Measurements from ENCODE around the gene ITGA4. TPM values are rescaled to one million over a fixed set of nuclear protein-coding genes. Genes with fewer than 3 reads are reported as not detected.
A peak's percentile ranks its signal among the peaks of the same experiment; 100 is the strongest.

ITGA4 gene
- total and polyA plus RNA-seq, 2 experiments from 2014 or later: 0.39 to 0.44 TPM

GRCh38 chr2:181527058-181527457, 69.9 kb downstream of the ITGA4 start:
- Histone ChIP-seq H3K27me3 (no peaks in the 10 kb centered on the region), H3K4me3 (no peak overlapping the region), H3K27ac (no peak overlapping the region), H3K9me3 (ENCODE audit: low read depth) (no peaks in the 10 kb centered on the region), H3K4me1 (ENCODE audit: low read depth) (peaks cover 8% of the 10 kb centered on the region), H3K36me3 (no peaks in the 10 kb centered on the region)
- TF ChIP-seq, protein P1, sequence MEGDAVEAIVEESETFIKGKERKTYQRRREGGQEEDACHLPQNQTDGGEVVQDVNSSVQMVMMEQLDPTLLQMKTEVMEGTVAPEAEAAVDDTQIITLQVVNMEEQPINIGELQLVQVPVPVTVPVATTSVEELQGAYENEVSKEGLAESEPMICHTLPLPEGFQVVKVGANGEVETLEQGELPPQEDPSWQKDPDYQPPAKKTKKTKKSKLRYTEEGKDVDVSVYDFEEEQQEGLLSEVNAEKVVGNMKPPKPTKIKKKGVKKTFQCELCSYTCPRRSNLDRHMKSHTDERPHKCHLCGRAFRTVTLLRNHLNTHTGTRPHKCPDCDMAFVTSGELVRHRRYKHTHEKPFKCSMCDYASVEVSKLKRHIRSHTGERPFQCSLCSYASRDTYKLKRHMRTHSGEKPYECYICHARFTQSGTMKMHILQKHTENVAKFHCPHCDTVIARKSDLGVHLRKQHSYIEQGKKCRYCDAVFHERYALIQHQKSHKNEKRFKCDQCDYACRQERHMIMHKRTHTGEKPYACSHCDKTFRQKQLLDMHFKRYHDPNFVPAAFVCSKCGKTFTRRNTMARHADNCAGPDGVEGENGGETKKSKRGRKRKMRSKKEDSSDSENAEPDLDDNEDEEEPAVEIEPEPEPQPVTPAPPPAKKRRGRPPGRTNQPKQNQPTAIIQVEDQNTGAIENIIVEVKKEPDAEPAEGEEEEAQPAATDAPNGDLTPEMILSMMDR (IDR thresholded peaks at IDR 0.05; ENCODE audit: low read depth, low read length): no peak
- no peak for DNase-seq (ENCODE audit: low read depth in 1 of 2, low spot score in 1 of 2)

DNA sequence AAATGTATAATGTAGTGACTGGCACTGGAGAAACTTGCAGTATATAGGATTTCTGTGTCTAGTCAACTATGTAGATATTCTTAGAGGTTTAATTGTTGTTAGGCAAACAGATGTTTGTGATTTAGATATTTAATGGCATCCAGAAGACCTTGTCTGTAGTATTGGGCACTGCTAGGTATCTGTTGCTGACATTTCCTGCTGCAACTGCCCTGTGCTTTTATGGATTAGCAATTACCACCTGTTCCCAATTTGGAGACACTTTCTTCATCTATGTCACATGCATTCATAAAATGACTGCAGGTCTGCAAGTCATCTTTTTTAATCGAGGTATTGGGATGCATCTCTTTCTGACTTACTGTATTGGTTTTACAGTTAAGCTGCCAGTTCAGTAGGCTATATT, 71.3 kb downstream of the ITGA4 start:
- Histone ChIP-seq H3K27ac (no peak overlapping the region), H3K4me3 (no peak overlapping the region), H3K9me3 (ENCODE audit: low read depth) (no peaks in the 10 kb centered on the region), H3K4me1 (ENCODE audit: low read depth) (peaks cover 8% of the 10 kb centered on the region), H3K27me3 (no peaks in the 10 kb centered on the region), H3K36me3 (no peaks in the 10 kb centered on the region)
- TF ChIP-seq, protein P1 (IDR thresholded peaks at IDR 0.05; ENCODE audit: low read depth, low read length): no peak
- no peak for DNase-seq (ENCODE audit: low read depth in 1 of 2, low spot score in 1 of 2)

GRCh38 chr2:181536730-181537129, 79.5 kb downstream of the ITGA4 start:
- TF ChIP-seq, protein P1 (IDR thresholded peaks at IDR 0.05; ENCODE audit: low read depth, low read length): no peak
- Histone ChIP-seq H3K4me1 (ENCODE audit: low read depth) (no peaks in the 10 kb centered on the region), H3K27me3 (no peaks in the 10 kb centered on the region)

DNA sequence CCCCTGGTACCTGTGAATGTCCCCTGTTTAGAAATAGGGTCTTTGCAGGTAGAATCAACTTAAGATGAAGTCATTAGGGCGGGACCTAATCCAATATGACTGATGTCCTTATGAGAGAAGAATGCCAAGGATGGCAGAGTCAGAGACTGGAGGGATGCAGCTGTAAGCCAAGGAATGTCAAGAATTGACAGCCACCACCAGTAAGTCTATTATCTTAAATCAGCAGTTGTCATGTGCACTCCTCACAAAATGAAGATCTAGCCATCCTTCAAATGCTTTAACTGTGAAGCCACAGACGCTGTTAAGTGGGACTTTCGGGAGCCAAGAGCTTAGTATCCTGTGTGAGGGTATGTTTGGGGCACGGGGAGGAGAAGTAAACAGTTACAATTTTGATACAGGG, 83.2 kb downstream of the ITGA4 start:
- H3K4me3 ChIP-seq: no peak overlapping the region
- no peaks in the 10 kb centered on the region for H3K36me3 ChIP-seq
- TF ChIP-seq, protein P1 (IDR thresholded peaks at IDR 0.05; ENCODE audit: low read depth, low read length): no peak
- H3K27ac ChIP-seq: no peak overlapping the region
- no peaks in the 10 kb centered on the region for H3K4me1 ChIP-seq (ENCODE audit: low read depth)
- no peak for DNase-seq (ENCODE audit: low read depth in 1 of 2, low spot score in 1 of 2)
- no peaks in the 10 kb centered on the region for H3K9me3 ChIP-seq (ENCODE audit: low read depth)
- H3K27me3 ChIP-seq: no peaks in the 10 kb centered on the region

More at GRCh38 chr2:181536730-181537129, 79.5 kb downstream of the ITGA4 start:
- Histone ChIP-seq H3K9me3 (ENCODE audit: low read depth) (no peaks in the 10 kb centered on the region), H3K27ac (no peak overlapping the region), H3K4me3 (no peak overlapping the region), H3K36me3 (no peaks in the 10 kb centered on the region)
- DNase-seq (ENCODE audit: low read depth in 1 of 2, low spot score in 1 of 2): no peak

- Histone ChIP-seq H3K9me3 (ENCODE audit: low read depth) (no peaks in the 10 kb centered on the region), H3K4me1 (ENCODE audit: low read depth) (no peaks in the 10 kb centered on the region), H3K4me3 (no peak overlapping the region), H3K27ac (no peak overlapping the region), H3K36me3 (no peaks in the 10 kb centered on the region), H3K27me3 (no peaks in the 10 kb centered on the region)
- TF ChIP-seq, protein P1 (IDR thresholded peaks at IDR 0.05; ENCODE audit: low read depth, low read length): no peak
- no peak for DNase-seq (ENCODE audit: low read depth in 1 of 2, low spot score in 1 of 2)
Observed at GRCh38 chr2:181542170-181542569, 85.0 kb downstream of the ITGA4 start.

GRCh38 chr2:181546086-181546485, 88.9 kb downstream of the ITGA4 start:
- Histone ChIP-seq H3K4me3 (no peak overlapping the region), H3K9me3 (ENCODE audit: low read depth) (no peaks in the 10 kb centered on the region), H3K36me3 (no peaks in the 10 kb centered on the region), H3K27me3 (no peaks in the 10 kb centered on the region), H3K4me1 (ENCODE audit: low read depth) (no peaks in the 10 kb centered on the region), H3K27ac (no peak overlapping the region)
- TF ChIP-seq, protein P1 (IDR thresholded peaks at IDR 0.05; ENCODE audit: low read depth, low read length): no peak
- DNase-seq (ENCODE audit: low read depth in 1 of 2, low spot score in 1 of 2): peak in 1 of 2 donors; percentile 3

Measured in cardiac muscle cell (in vitro differentiated cells and primary cell).